Calu3 (cell line): ENCODE results near the gene MRPL20. TPM values are rescaled to one million over a fixed set of nuclear protein-coding genes. Genes with fewer than 3 reads are reported as not detected.

ENCODE experiments used
- BruUV-seq: library from RNA; stranded (reverse); fragments of 400-500 nt; replicated peaks from 2 replicates; lab custom pipeline; 2021; lab: Mats Ljungman, UMichigan
- CTCF ChIA-PET: fragments of 300-600 bp; sonication (Branson Sonifier 250); formaldehyde crosslinking; loops from one replicate; lab custom pipeline; 2022; ENCODE audit warnings: antibody characterized with exemption; lab: Charles Lee
- DNase-seq: peaks from one replicate; pipeline ENCODE4 v3.0.0; 2022
- H3K27ac Mint-ChIP-seq: one replicate; pipeline ENCODE4 v1.8.0; 2022; ENCODE audit warnings: mixed read lengths; ENCODE audit not compliant: unreplicated experiment
- H3K27me3 Mint-ChIP-seq: one replicate; pipeline ENCODE4 v1.8.0; 2022; ENCODE audit warnings: mixed read lengths; ENCODE audit not compliant: unreplicated experiment
- H3K36me3 Mint-ChIP-seq: one replicate; pipeline ENCODE4 v1.8.0; 2022; ENCODE audit warnings: mild to moderate bottlenecking, moderate library complexity, mixed read lengths; ENCODE audit not compliant: insufficient read depth, unreplicated experiment
- H3K4me1 Mint-ChIP-seq: one replicate; pipeline ENCODE4 v1.8.0; 2022; ENCODE audit warnings: mild to moderate bottlenecking, low read depth, mixed read lengths; ENCODE audit not compliant: unreplicated experiment
- H3K4me3 Mint-ChIP-seq: one replicate; pipeline ENCODE4 v1.8.0; 2022; ENCODE audit warnings: mild to moderate bottlenecking, low read depth, moderate library complexity, mixed read lengths; ENCODE audit not compliant: unreplicated experiment
- H3K9me3 Mint-ChIP-seq: one replicate; pipeline ENCODE4 v1.8.0; 2022; ENCODE audit warnings: low read depth, mixed read lengths; ENCODE audit not compliant: unreplicated experiment
- CTCF ChIP-seq: fragments of 200-600 bp; IDR thresholded peaks from one replicate; pipeline ENCODE4 v1.8.0; 2022; ENCODE audit warnings: antibody characterized with exemption; ENCODE audit not compliant: unreplicated experiment
- intact Hi-C: fragments of 100-400 bp; cut with micrococcal nuclease; formaldehyde crosslinking; loops from one replicate; pipeline ENCODE4 v1.10.0; 2022; ENCODE audit not compliant: unreplicated experiment
- total RNA-seq: library from RNA; stranded (reverse); gene quantifications from 2 replicates; pipeline ENCODE4 v1.2.3, GENCODE V29; 2022

The MRPL20 gene
- total RNA-seq, 1 experiment from 2014 or later: 81.2 TPM

GRCh38 chr1:1428174-1428573 is 21.1 kb upstream of the MRPL20 start:
- Mint-ChIP-seq H3K4me3 (no peak overlapping the region), H3K27ac (no peak overlapping the region), H3K36me3 (peaks cover 10% of the 10 kb centered on the region), H3K4me1 (peaks cover 9% of the 10 kb centered on the region), H3K9me3 (no peaks in the 10 kb centered on the region), H3K27me3 (no peaks in the 10 kb centered on the region)
- intact Hi-C loops: no loop called here
- CTCF ChIA-PET: interaction anchor here (1.2 kb wide), 1 partner anchor 13 kb away, joined by 6 read pairs; no protein-coding TSS in a partner anchor
- DNase-seq: no peak
- no peak for TF ChIP-seq CTCF
- BruUV-seq: no TSS peak

GRCh38 chr1:1427820-1428148 is 20.7 kb upstream of the MRPL20 start:
- no peak for TF ChIP-seq CTCF
- Mint-ChIP-seq H3K4me1 (peaks cover 13% of the 10 kb centered on the region), H3K9me3 (no peaks in the 10 kb centered on the region), H3K36me3 (peaks cover 7% of the 10 kb centered on the region), H3K4me3 (no peak overlapping the region), H3K27ac (no peak overlapping the region), H3K27me3 (no peaks in the 10 kb centered on the region)
- CTCF ChIA-PET: no interaction called here
- no TSS peak for BruUV-seq
- no peak for DNase-seq
- intact Hi-C loops: no loop called here

GRCh38 chr1:1427106-1427819 is 20.2 kb upstream of the MRPL20 start:
- H3K27me3 Mint-ChIP-seq: no peaks in the 10 kb centered on the region
- H3K36me3 Mint-ChIP-seq: peaks cover 7% of the 10 kb centered on the region
- no TSS peak for BruUV-seq
- CTCF ChIA-PET: no interaction called here
- peaks cover 15% of the 10 kb centered on the region for H3K4me1 Mint-ChIP-seq
- DNase-seq: no peak
- H3K9me3 Mint-ChIP-seq: no peaks in the 10 kb centered on the region
- no peak overlapping the region for H3K27ac Mint-ChIP-seq
- no peak overlapping the region for H3K4me3 Mint-ChIP-seq
- TF ChIP-seq CTCF: no peak
- intact Hi-C loops: no loop called here

- no peak overlapping the region for H3K27ac Mint-ChIP-seq
- H3K4me3 Mint-ChIP-seq: no peak overlapping the region
- peaks cover 15% of the 10 kb centered on the region for H3K4me1 Mint-ChIP-seq
- no peaks in the 10 kb centered on the region for H3K27me3 Mint-ChIP-seq
- H3K9me3 Mint-ChIP-seq: no peaks in the 10 kb centered on the region
- intact Hi-C loops: no loop called here
- CTCF ChIA-PET: no interaction called here
- TF ChIP-seq CTCF: no peak
- DNase-seq: no peak
- H3K36me3 Mint-ChIP-seq: peaks cover 8% of the 10 kb centered on the region
- no TSS peak for BruUV-seq
Observed at GRCh38 chr1:1426496-1427105, 19.5 kb upstream of the MRPL20 start.
